NCI-H1417 treated with DMSO at 0.1 percent for 48 hours (cell line): ENCODE measurements around the gene PLET1.
A peak's percentile ranks its signal among the peaks of the same experiment; 100 is the strongest.

Source experiments
- DNase-seq: peaks from one replicate; lab custom pipeline; 2025; lab: John Stamatoyannopoulos, UW

The PLET1 gene

DNA sequence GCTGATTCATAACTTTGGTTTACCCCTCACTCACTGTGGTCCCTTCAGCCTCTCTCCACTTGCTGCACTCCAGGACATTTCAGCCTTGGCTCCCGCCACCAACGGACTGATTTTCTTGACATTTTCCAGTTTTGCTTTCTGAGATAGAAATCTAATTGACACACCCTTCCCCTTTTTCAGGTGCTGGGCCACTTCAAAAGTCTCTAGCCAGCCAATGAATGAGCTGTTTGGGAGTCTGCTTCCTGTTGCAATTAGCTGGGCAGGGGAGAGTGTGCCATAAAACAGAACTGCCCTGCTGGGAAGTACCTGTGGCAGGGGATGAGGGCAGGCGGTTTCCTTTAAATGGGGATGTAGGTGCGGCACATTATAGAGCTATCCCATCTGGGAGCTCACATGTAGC, 21.1 kb upstream of the PLET1 start:
- no peak for DNase-seq

DNA sequence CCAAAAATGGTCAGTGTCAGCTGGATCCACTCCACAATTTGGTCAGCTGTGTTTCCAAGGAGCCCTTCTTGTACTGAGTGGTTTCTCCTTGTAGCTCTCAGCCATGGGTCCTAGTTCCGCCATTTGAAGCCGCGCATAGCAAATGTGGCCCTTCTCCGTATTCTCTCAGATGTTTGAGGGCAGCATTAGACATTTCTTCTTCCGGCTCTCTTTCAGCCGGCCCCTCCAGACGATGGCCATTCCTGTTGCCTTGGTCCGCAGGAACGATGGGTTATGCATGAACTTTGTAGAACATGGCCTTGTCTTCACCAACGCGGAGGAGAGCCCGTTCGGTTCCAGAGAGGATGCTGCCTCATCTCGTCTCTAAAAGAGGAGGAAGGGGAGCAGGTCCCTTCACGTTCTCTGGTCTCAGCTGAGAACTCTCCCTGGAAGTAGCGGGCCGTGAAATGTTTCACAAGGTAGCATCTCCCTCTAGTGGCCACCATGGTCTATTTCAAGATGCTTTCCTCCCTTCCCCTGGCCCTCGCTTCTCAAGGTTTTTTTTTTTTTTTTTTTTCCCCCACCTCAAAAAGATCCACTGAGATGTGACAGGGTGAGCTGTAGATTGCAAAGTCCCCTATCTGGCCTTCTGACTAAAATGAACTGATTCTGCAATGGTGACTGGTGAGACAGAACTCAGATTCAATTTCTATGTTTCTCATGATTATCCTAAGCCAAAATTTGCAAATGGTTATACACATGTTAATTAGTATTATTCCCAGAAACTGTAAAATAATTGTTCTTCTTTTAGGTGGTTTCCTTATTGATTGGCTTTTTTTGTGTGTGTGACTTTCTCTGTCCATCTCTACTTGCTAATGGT, 19.8 kb upstream of the PLET1 start:
- DNase-seq, result peak; percentile 36

- DNase-seq, result no peak
These were observed 19.2 kb upstream of the PLET1 start for GRCh38 chr11:112279901-112280267.

DNA sequence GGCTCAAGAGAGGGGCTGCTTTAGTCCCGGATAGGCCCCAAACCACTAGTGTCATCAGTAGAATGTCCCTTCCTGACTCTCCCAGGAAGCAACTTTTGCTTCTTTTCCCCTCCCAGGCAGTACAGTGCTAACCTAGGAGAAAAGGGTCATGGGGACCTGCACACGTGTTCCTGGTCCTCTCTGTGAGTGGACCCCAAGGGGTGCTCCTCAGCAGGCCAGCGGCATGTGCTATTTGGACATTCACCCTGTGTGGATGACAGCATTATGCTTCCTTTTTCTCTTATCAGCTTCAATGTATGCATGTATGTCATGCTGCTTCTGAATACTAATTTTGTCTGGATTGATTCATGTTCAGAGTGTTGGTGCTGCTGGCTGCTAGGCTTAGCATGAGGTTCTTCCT, 18.1 kb upstream of the PLET1 start:
- no peak for DNase-seq

- no peak for DNase-seq
These were observed 17.3 kb upstream of the PLET1 start for GRCh38 chr11:112277941-112278340.

GRCh38 chr11:112277029-112277428, 16.4 kb upstream of the PLET1 start:
- DNase-seq, result no peak

DNA sequence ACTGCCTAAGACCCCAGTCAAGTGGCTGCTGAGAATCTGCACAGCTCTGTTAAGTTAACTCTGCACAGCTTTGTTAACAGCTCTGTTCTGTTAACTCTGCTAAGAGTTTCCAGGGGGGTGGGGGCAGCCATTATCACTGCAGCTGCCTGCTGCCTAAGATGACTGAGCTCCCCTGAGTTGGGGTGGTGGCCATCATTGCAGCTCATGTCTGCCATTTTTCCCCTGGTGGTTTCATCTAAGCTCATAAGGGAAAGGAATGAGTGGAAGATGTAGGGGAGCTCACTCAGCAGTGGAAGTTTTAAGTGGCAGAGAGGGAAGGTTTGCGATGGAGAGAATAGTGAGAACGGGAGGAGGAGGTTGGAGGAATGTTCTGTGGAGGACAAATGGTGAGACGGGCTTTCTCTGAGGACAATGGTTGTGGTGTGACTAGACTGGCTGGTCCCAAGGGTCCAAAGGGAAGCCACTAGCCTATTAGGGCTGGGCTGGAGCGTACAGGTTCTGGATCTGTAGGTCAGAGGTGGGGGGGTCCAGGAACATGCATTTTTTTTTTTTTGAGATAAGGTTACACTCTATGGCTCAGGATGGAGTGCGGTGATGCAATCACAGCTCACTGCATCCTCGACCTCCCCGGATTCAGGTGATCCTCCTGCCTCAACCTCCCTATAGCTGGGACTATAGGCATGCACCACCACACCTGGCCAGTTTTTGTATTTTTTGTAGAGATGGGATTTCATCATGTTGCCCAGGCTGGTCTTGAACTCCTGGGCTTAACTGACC, 13.5 kb upstream of the PLET1 start:
- DNase-seq, result no peak

GRCh38 chr11:112273066-112273465, 12.4 kb upstream of the PLET1 start:
- DNase-seq, result no peak

DNA sequence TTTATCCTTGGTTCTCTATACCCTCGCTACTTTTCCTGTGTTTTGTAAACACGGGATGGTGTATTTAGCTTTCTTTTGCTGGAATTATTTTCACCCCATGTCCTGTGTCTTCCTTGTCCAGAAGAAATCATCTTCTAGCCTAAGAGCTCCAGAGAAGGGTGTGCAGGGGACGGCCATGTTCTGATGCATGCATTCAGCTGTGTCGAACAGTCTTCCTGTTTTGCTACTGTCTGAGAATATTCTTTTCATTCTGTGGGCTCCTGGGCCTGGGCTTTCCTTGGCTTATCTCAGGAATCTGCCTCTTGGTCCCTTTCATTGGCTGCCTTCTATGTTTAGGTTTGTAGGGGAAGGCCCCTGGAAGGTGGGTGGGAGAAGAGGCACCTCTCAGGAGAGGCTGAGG, 10.6 kb upstream of the PLET1 start:
- DNase-seq, result no peak

- no peak for DNase-seq
These were observed 10.0 kb upstream of the PLET1 start for GRCh38 chr11:112270551-112271180.

DNA sequence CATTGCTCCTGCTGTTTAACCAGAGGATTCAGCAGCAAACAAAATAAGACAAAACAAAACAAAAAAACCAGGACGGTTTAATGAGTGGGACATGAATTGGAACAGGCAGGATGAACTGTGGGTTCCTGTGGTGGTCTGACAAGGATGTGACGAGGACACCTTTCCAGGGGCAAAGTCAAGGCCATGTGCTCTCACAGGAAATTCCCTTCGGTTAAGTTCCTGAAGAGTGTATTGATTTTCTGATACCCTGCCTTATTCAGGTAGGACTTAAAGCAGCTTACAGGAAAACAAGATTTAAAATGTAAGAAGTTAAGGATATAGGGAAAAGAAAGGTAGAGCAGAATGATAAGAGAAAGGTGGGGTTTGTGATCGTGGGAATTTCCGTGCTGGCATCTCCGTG, 8.5 kb upstream of the PLET1 start:
- no peak for DNase-seq

GRCh38 chr11:112268406-112268805, 7.7 kb upstream of the PLET1 start:
- DNase-seq, result no peak

DNA sequence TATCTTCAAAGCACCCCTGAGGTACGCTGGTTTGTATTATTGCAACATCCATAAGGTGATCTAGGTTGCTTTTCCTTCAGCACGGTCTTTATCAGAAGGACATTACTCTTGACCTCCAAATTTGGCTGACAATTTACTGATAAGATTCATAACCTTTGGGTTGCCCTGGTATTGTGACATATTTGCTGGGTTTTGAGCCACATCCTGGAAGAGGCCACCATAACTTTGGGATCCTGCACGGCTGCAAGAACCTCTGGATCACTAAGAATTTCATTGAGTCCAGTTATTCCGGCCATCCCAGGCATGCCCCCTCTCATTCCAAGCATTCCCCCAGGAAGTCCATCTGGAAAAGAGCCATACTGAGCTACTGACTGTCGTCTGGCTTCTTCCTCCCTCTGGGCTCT, 6.5 kb upstream of the PLET1 start:
- DNase-seq, result no peak

DNA sequence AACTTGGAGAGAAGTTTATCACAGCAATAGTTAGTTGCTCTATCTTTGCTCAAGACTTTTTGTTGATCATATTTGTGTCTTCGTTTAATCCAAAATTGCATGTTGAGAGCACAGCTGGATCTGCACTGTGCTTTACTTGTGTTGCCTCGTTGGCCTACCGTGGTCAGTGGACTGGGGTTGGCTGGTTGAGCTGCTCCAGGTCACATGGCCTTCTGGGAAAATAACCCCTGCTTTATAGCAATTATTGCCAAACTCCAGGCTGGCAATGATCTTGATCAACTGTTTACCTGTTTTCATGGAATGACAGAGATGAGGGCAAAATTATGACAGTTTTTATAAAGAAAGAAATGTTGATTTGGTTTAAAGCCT, 5.7 kb upstream of the PLET1 start:
- DNase-seq, result no peak

GRCh38 chr11:112265659-112266409, 5.2 kb upstream of the PLET1 start:
- DNase-seq, result no peak

GRCh38 chr11:112255067-112255720, 5.5 kb downstream of the PLET1 start:
- DNase-seq, result no peak

- DNase-seq, result no peak
These were observed 6.9 kb downstream of the PLET1 start for GRCh38 chr11:112253605-112254242.

DNA sequence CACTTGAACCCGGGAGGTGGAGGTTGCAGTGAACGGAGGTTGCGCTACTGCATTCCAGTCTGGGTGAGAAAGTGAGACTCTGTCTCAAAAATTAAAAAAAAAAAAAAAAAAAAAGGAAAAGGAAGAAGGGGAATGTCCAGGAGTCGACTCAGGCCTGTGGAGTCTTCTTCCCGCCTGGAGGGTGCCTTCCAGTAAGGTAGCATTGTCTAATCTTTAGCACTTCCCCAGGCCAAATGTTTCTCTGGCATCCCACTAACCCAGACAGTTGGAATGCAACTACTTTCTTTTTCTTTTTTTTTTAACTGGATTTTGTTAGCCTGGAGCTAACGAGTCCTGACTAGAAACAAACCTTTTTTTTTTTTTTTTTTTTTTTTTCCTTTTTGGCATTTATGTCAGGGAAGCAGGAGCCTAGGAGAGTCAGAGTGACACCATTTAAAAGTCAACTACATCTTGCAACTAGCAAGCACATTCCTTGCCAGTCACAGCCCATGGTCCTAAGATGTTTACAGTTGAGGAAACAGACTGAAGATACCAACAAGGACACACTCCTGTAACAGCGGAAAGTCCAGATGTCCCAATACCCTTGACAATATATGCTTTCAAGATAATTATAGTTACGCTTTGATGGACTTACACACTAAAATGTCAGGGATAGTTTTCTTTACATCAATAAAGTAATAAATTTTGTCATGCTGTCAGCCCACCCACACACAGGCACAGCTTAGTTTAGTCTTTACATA, 10.6 kb downstream of the PLET1 start:
- DNase-seq, result no peak

DNA sequence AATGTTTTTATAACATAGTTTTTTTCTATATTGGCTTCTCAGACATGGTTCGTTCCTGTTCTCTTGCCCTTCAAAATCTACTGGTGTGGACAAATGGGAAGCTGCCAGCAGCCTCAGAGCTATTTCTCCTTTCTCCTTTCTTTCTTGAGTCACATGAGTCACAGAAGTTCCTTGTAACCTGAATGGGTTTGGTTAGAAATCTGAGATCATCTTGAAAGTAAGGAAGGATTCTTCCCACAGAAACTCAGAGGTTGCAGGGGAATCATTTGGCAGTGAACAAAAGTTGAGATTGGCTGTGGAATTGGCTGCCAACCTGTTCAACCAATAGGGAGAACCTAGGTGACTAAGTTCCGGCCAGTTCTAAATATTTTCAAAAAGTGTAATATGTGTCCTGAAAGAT, 12.5 kb downstream of the PLET1 start:
- no peak for DNase-seq

DNA sequence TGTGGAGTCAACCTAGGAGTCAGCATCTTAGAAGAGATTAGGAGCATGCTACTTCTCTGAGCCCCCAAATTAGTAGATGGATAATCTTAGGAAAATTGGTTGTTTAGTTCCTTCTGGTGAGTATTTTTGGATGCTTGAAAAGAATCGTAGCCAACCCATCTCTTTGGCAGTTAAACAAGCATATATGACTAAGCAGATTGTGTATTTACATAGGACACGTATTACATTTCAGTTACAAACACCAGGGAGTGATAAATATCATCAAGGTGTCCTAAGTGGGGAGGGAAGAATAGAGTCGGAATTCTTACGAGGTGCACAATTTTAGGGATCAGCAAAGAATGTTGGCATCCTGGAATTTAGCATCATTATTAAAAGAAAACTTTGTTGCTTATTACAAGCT, 13.5 kb downstream of the PLET1 start:
- DNase-seq, result no peak

GRCh38 chr11:112241486-112241885, 19.2 kb downstream of the PLET1 start:
- DNase-seq, result no peak
